HUES6 (cell line): ENCODE data around the gene SFMBT2.

Experiments used
- H3K27ac ChIP-seq: 2 replicates; pipeline ENCODE4 v1.7.0; 2013; ENCODE audit warnings: low read depth, mild to moderate bottlenecking, low read length, inconsistent platforms
- H3K27me3 ChIP-seq: 2 replicates; pipeline ENCODE4 v1.6.1; 2013; ENCODE audit warnings: low read length; ENCODE audit not compliant: control insufficient read depth, insufficient read depth
- H3K36me3 ChIP-seq: 2 replicates; pipeline ENCODE4 v1.6.1; 2013; ENCODE audit warnings: low read length; ENCODE audit not compliant: control insufficient read depth, insufficient read depth
- H3K4me1 ChIP-seq: 2 replicates; pipeline ENCODE4 v1.6.1; 2013; ENCODE audit warnings: low read length; ENCODE audit not compliant: control insufficient read depth, insufficient read depth
- H3K4me3 ChIP-seq: 2 replicates; pipeline ENCODE4 v1.5.1; 2013; ENCODE audit warnings: low read depth, low read length
- H3K9ac ChIP-seq: one replicate; pipeline ENCODE4 v1.6.1; 2013; ENCODE audit warnings: mild to moderate bottlenecking, low read length
- H3K9me3 ChIP-seq: 2 replicates; pipeline ENCODE4 v1.6.1; 2013; ENCODE audit warnings: low read depth, low read length; ENCODE audit not compliant: control insufficient read depth, insufficient read depth

SFMBT2 gene

GRCh38 chr10:7296648-7297047 is 114.2 kb downstream of the SFMBT2 start:
- no peak overlapping the region for H3K9ac ChIP-seq
- H3K9me3 ChIP-seq, result no peaks in the 10 kb centered on the region
- H3K36me3 ChIP-seq, result no peaks in the 10 kb centered on the region
- H3K4me1 ChIP-seq, result peaks cover 8% of the 10 kb centered on the region
- H3K4me3 ChIP-seq, result no peak overlapping the region
- no peaks in the 10 kb centered on the region for H3K27me3 ChIP-seq
- no peak overlapping the region for H3K27ac ChIP-seq

GRCh38 chr10:7296076-7296475 is 114.8 kb downstream of the SFMBT2 start:
- Histone ChIP-seq H3K4me1 (peaks cover 6% of the 10 kb centered on the region; the same call in 1 of the 2 replicates), H3K4me3 (no peak overlapping the region), H3K9me3 (no peaks in the 10 kb centered on the region), H3K36me3 (no peaks in the 10 kb centered on the region), H3K9ac (no peak overlapping the region), H3K27ac (no peak overlapping the region), H3K27me3 (no peaks in the 10 kb centered on the region)

- H3K27ac ChIP-seq, result no peak overlapping the region
- peaks cover 6% of the 10 kb centered on the region; the same call in 1 of the 2 replicates for H3K4me1 ChIP-seq
- no peaks in the 10 kb centered on the region for H3K27me3 ChIP-seq
- no peak overlapping the region for H3K9ac ChIP-seq
- no peaks in the 10 kb centered on the region for H3K36me3 ChIP-seq
- no peaks in the 10 kb centered on the region for H3K9me3 ChIP-seq
- H3K4me3 ChIP-seq, result no peak overlapping the region
These were observed 117.4 kb downstream of the SFMBT2 start for GRCh38 chr10:7293378-7293920.

GRCh38 chr10:7291487-7292270 is 119.2 kb downstream of the SFMBT2 start:
- Histone ChIP-seq H3K9ac (no peak overlapping the region), H3K4me1 (peaks cover 6% of the 10 kb centered on the region; the same call in 1 of the 2 replicates), H3K27me3 (no peaks in the 10 kb centered on the region), H3K36me3 (no peaks in the 10 kb centered on the region), H3K9me3 (no peaks in the 10 kb centered on the region), H3K27ac (no peak overlapping the region), H3K4me3 (no peak overlapping the region)

- Histone ChIP-seq H3K9ac (no peak overlapping the region), H3K4me3 (no peak overlapping the region), H3K4me1 (no peaks in the 10 kb centered on the region), H3K36me3 (no peaks in the 10 kb centered on the region), H3K27ac (no peak overlapping the region), H3K27me3 (no peaks in the 10 kb centered on the region), H3K9me3 (no peaks in the 10 kb centered on the region)
These were observed 122.7 kb downstream of the SFMBT2 start for GRCh38 chr10:7288060-7288690.

- Histone ChIP-seq H3K4me3 (no peak overlapping the region), H3K27me3 (no peaks in the 10 kb centered on the region), H3K27ac (no peak overlapping the region), H3K9me3 (no peaks in the 10 kb centered on the region), H3K4me1 (no peaks in the 10 kb centered on the region), H3K36me3 (no peaks in the 10 kb centered on the region), H3K9ac (no peak overlapping the region)
These were observed 123.5 kb downstream of the SFMBT2 start for GRCh38 chr10:7287377-7287776.

- H3K27ac ChIP-seq, result no peak overlapping the region
- H3K27me3 ChIP-seq, result no peaks in the 10 kb centered on the region
- no peak overlapping the region for H3K9ac ChIP-seq
- no peaks in the 10 kb centered on the region for H3K9me3 ChIP-seq
- H3K36me3 ChIP-seq, result no peaks in the 10 kb centered on the region
- H3K4me1 ChIP-seq, result no peaks in the 10 kb centered on the region
- H3K4me3 ChIP-seq, result no peak overlapping the region
These were observed 125.1 kb downstream of the SFMBT2 start for GRCh38 chr10:7285522-7286322.

GRCh38 chr10:7283246-7283645 is 127.6 kb downstream of the SFMBT2 start:
- Histone ChIP-seq H3K4me1 (no peaks in the 10 kb centered on the region), H3K27ac (no peak overlapping the region), H3K4me3 (no peak overlapping the region), H3K36me3 (no peaks in the 10 kb centered on the region), H3K9me3 (no peaks in the 10 kb centered on the region), H3K27me3 (no peaks in the 10 kb centered on the region), H3K9ac (no peak overlapping the region)

GRCh38 chr10:7282457-7282856 is 128.4 kb downstream of the SFMBT2 start:
- Histone ChIP-seq H3K27ac (no peak overlapping the region), H3K27me3 (no peaks in the 10 kb centered on the region), H3K4me1 (no peaks in the 10 kb centered on the region), H3K36me3 (no peaks in the 10 kb centered on the region), H3K9me3 (no peaks in the 10 kb centered on the region), H3K4me3 (no peak overlapping the region), H3K9ac (no peak overlapping the region)

GRCh38 chr10:7281429-7281828 is 129.4 kb downstream of the SFMBT2 start:
- H3K36me3 ChIP-seq, result no peaks in the 10 kb centered on the region
- H3K27me3 ChIP-seq, result no peaks in the 10 kb centered on the region
- H3K4me1 ChIP-seq, result no peaks in the 10 kb centered on the region

GRCh38 chr10:7279303-7279702 is 131.5 kb downstream of the SFMBT2 start:
- H3K4me1 ChIP-seq, result no peaks in the 10 kb centered on the region
- H3K36me3 ChIP-seq, result no peaks in the 10 kb centered on the region
- no peak overlapping the region for H3K27ac ChIP-seq
- H3K9me3 ChIP-seq, result no peaks in the 10 kb centered on the region
- H3K27me3 ChIP-seq, result no peaks in the 10 kb centered on the region
- no peak overlapping the region for H3K9ac ChIP-seq
- H3K4me3 ChIP-seq, result no peak overlapping the region

More at GRCh38 chr10:7281429-7281828, 129.4 kb downstream of the SFMBT2 start:
- Histone ChIP-seq H3K4me3 (no peak overlapping the region), H3K9me3 (no peaks in the 10 kb centered on the region), H3K27ac (no peak overlapping the region), H3K9ac (no peak overlapping the region)
